HL-60 (cell line): ENCODE results near the gene GPRC6A.

Experiments used
- GABPA ChIP-seq: IDR thresholded peaks from 2 replicates; pipeline ENCODE4 v1.6.1; 2012; ENCODE audit warnings: low read depth
- POLR2AphosphoS5 ChIP-seq: IDR thresholded peaks from 2 replicates; pipeline ENCODE4 v1.6.1; 2012; ENCODE audit warnings: low read depth
- SPI1 ChIP-seq: IDR thresholded peaks from 2 replicates; pipeline ENCODE4 v1.6.1; 2012; ENCODE audit warnings: low read depth, mild to moderate bottlenecking, borderline replicate concordance
- TF ChIP-seq, protein P1 (sequence below): IDR thresholded peaks from one replicate; pipeline ENCODE4 v1.5.1; 2011; ENCODE audit warnings: low read length, control low read depth, inconsistent platforms; ENCODE audit not compliant: insufficient read depth
- TF ChIP-seq, protein P2 (sequence below): IDR thresholded peaks from 2 replicates; pipeline ENCODE4 v1.6.1; 2012; ENCODE audit warnings: low read depth; ENCODE audit not compliant: insufficient replicate concordance

DNA sequence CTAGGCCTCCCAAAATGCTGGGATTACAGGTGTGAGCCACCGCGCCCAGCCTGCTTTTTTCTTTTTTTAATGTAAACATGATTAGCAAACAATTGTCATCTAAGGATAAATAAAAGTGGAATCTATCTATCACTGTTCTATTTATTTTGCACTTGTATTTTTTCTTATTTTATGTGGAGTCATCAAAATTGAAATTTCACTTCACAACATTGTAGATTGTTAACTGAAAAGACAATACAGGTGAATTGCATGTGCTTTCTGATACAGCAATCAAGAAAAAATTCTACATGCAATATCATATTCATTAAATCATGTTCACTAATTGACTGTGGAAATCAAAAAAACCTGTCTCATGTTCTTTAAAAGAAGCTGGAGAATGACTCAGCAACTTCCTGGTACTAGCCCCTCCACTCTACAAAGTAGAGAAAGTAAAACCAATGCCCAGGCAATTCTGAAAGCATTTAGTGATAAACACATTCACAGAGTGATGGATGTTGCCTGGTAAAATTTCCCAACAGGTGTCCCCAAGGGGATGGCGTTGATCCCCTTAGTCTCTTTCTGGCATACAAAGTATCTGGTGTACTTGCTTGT is 37.5 kb upstream of the GPRC6A start:
- TF ChIP-seq, protein P1, sequence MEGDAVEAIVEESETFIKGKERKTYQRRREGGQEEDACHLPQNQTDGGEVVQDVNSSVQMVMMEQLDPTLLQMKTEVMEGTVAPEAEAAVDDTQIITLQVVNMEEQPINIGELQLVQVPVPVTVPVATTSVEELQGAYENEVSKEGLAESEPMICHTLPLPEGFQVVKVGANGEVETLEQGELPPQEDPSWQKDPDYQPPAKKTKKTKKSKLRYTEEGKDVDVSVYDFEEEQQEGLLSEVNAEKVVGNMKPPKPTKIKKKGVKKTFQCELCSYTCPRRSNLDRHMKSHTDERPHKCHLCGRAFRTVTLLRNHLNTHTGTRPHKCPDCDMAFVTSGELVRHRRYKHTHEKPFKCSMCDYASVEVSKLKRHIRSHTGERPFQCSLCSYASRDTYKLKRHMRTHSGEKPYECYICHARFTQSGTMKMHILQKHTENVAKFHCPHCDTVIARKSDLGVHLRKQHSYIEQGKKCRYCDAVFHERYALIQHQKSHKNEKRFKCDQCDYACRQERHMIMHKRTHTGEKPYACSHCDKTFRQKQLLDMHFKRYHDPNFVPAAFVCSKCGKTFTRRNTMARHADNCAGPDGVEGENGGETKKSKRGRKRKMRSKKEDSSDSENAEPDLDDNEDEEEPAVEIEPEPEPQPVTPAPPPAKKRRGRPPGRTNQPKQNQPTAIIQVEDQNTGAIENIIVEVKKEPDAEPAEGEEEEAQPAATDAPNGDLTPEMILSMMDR = no peak
- no peak for TF ChIP-seq POLR2AphosphoS5
- TF ChIP-seq, protein P2, sequence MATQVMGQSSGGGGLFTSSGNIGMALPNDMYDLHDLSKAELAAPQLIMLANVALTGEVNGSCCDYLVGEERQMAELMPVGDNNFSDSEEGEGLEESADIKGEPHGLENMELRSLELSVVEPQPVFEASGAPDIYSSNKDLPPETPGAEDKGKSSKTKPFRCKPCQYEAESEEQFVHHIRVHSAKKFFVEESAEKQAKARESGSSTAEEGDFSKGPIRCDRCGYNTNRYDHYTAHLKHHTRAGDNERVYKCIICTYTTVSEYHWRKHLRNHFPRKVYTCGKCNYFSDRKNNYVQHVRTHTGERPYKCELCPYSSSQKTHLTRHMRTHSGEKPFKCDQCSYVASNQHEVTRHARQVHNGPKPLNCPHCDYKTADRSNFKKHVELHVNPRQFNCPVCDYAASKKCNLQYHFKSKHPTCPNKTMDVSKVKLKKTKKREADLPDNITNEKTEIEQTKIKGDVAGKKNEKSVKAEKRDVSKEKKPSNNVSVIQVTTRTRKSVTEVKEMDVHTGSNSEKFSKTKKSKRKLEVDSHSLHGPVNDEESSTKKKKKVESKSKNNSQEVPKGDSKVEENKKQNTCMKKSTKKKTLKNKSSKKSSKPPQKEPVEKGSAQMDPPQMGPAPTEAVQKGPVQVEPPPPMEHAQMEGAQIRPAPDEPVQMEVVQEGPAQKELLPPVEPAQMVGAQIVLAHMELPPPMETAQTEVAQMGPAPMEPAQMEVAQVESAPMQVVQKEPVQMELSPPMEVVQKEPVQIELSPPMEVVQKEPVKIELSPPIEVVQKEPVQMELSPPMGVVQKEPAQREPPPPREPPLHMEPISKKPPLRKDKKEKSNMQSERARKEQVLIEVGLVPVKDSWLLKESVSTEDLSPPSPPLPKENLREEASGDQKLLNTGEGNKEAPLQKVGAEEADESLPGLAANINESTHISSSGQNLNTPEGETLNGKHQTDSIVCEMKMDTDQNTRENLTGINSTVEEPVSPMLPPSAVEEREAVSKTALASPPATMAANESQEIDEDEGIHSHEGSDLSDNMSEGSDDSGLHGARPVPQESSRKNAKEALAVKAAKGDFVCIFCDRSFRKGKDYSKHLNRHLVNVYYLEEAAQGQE = no peak
- no peak for TF ChIP-seq SPI1
- TF ChIP-seq GABPA = no peak
